ENCODE measurements around the gene TLE2. TPM values are rescaled to one million over a fixed set of nuclear protein-coding genes. Genes with fewer than 3 reads are reported as not detected.

Gene TLE2
- total RNA-seq, 1 experiment from 2014 or later = 3.1 TPM

DNA sequence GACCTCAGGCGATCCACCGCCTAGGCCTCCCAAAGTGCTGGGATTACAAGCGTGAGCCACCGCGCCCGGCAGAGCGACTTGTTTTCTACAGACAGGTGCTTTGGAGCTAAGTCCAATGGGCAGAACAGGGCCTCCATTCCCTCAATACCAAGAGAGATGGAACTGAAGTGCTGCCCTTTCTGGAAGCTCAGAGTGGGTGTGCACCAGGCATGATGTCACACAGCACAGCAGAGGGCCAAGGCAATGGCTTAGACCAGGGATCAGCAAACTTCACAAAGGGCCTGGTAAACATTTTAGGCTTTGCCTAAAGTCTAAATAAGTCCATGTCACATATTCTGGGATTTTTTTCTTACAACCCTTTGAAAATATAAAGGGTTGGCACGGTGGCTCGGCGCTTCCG lies 30.4 kb downstream of the TLE2 start:
- no peak overlapping the region for H2BK120ac ChIP-seq (ENCODE audit: low read depth, low read length, poor library complexity, severe bottlenecking)
- H3K9ac ChIP-seq (ENCODE audit: extremely low read depth, insufficient read length, low read length) = no peak overlapping the region
- Mint-ChIP-seq H3K27me3 (ENCODE audit: low read depth) (peaks cover 25% of the 10 kb centered on the region), H3K4me1 (peaks cover 9 to 20% of the 10 kb centered on the region in 2 experiments), H3K9me3 (peaks cover 0 to 3% of the 10 kb centered on the region in 2 experiments; a peak in 3 of 5 replicates), H3K36me3 (ENCODE audit: insufficient read depth in 1 of 3, low read depth in 3 of 3) (peaks cover 0 to 3% (median 0%) of the 10 kb centered on the region in 3 experiments; a peak in 2 of 7 replicates), H3K27ac (no peak overlapping the region), H3K4me3 (no peak overlapping the region)
- no peak overlapping the region for H4K5ac ChIP-seq (ENCODE audit: insufficient read length, low read depth, low read length)
- H3K27me3 ChIP-seq (ENCODE audit: insufficient read depth, low read length) = no peaks in the 10 kb centered on the region
- no peak overlapping the region for H3K18ac ChIP-seq (ENCODE audit: insufficient read length, low read depth, low read length)
- H2BK15ac ChIP-seq (ENCODE audit: low read depth, low read length) = no peak overlapping the region
- H3K79me1 ChIP-seq (ENCODE audit: insufficient read depth, low read depth, low read length, poor library complexity, severe bottlenecking) = no peaks in the 10 kb centered on the region
- no peak overlapping the region for H2AK5ac ChIP-seq (ENCODE audit: insufficient read length, low read length)
- no peak overlapping the region for H2BK5ac ChIP-seq (ENCODE audit: insufficient read length, low read length)
- H3K27ac ChIP-seq (ENCODE audit: insufficient read length, low read depth, low read length) = no peak overlapping the region
- no peak for TF ChIP-seq CTCF (conservative IDR thresholded peaks at IDR 0.05)
- H4K20me1 ChIP-seq (ENCODE audit: control insufficient read depth, insufficient read depth, insufficient read length) = no peaks in the 10 kb centered on the region
- H3K4ac ChIP-seq (ENCODE audit: low read depth, low read length) = no peak overlapping the region
- no peak for DNase-seq
- WGBS (ENCODE audit: extremely low coverage, insufficient read length, low lambda C conversion rate) = no CpG with 5 or more reads among the region's 11 CpGs
- no peaks in the 10 kb centered on the region for H3K9me3 ChIP-seq (ENCODE audit: control insufficient read depth, low read depth, low read length)
- no peak overlapping the region for H2BK12ac ChIP-seq (ENCODE audit: insufficient read length, low read depth, low read length)
- no peaks in the 10 kb centered on the region for H3K79me2 ChIP-seq (ENCODE audit: insufficient read depth, low read length)
- no peak overlapping the region for H4K91ac ChIP-seq (ENCODE audit: insufficient read length, low read depth, low read length)
- no peaks in the 10 kb centered on the region for H3K23me2 ChIP-seq (ENCODE audit: insufficient read length, low read depth, low read length, poor library complexity, severe bottlenecking)
- H3K14ac ChIP-seq (ENCODE audit: insufficient read depth, low read length) = no peak overlapping the region
- no peak overlapping the region for H4K8ac ChIP-seq (replicated peaks; ENCODE audit: insufficient read length, low read depth, low read length)
- no peak overlapping the region for H3T11ph ChIP-seq (ENCODE audit: low read length)
- H3K4me1 ChIP-seq (ENCODE audit: insufficient read depth, low read length) = no peaks in the 10 kb centered on the region
- no peak overlapping the region for H3K56ac ChIP-seq (ENCODE audit: insufficient read length, low read depth, low read length)
- no peak overlapping the region for H2BK20ac ChIP-seq (ENCODE audit: low read depth, low read length, poor library complexity, severe bottlenecking)
- no peak overlapping the region for H3K23ac ChIP-seq (ENCODE audit: insufficient read length, low read depth, low read length)
- H3K4me2 ChIP-seq (ENCODE audit: insufficient read depth, insufficient read length, low read length) = no peak overlapping the region
- no peak overlapping the region for H2AFZ ChIP-seq (ENCODE audit: low read length)

All from H9 (cell line).